Muscle of arm (tissue), 14 donors: Measurements from ENCODE around the gene ACTC1. TPM values are rescaled to one million over a fixed set of nuclear protein-coding genes. Genes with fewer than 3 reads are reported as not detected.
A peak's percentile ranks its signal among the peaks of the same experiment; 100 is the strongest.
"Not testable (repeated sequence)": the region's sequence is repeated elsewhere in the genome, so short reads cannot be mapped to it uniquely, and the experiment has no call there.

Experiments
- DNase-seq: peaks from one replicate; pipeline ENCODE4 v3.0.0-alpha.2; 2013
- long read RNA-seq, 11 donors: transcript quantifications; one replicate each; lab custom pipeline, GENCODE V29; 2026
- polyA plus RNA-seq, 12 donors: library from polyadenylated mRNA; unstranded; fragments of 120-200 nt; gene quantifications; one replicate each; pipeline ENCODE4 v1.2.1, GENCODE V29; 2013; ENCODE audit not compliant: insufficient read length in 12 of 12

The ACTC1 gene
- polyA plus RNA-seq, result over 10,000 TPM in 1 of 12 donors, 1,000 to 10,000 TPM in 11; 1,472 to 10,073 (median 8,823) TPM
- long read RNA-seq, donor 1, transcript ACTC1-201 (7 exons, 3,694 nt), result major isoform, 23 of 43 reads
- long read RNA-seq, donor 1, partial matches to known transcripts, result 20 of 43 reads
- long read RNA-seq, donor 1, other reads (novel, unspliced or antisense), result 0 of 43 reads
- long read RNA-seq, donor 2, transcript ACTC1-201 (7 exons, 3,694 nt), result major isoform, 3,896 of 9,178 reads
- long read RNA-seq, donor 2, transcript ACTC1-203 (2 exons, 696 nt), result minor isoform, 9 of 9,178 reads
- long read RNA-seq, donor 2, partial matches to known transcripts, result 5,159 of 9,178 reads
- long read RNA-seq, donor 2, other reads (novel, unspliced or antisense), result 114 of 9,178 reads
- long read RNA-seq, donor 3, transcript ACTC1-201 (7 exons, 3,694 nt), result major isoform, 1,535 of 3,550 reads
- long read RNA-seq, donor 3, transcript ACTC1-203 (2 exons, 696 nt), result minor isoform, 10 of 3,550 reads
- long read RNA-seq, donor 3, partial matches to known transcripts, result 1,944 of 3,550 reads
- long read RNA-seq, donor 3, other reads (novel, unspliced or antisense), result 58 of 3,550 reads
- long read RNA-seq, donor 4, transcript ACTC1-201 (7 exons, 3,694 nt), result major isoform, 1,331 of 2,539 reads
- long read RNA-seq, donor 4, partial matches to known transcripts, result 1,163 of 2,539 reads
- long read RNA-seq, donor 4, other reads (novel, unspliced or antisense), result 41 of 2,539 reads
- long read RNA-seq, donor 5, transcript ACTC1-201 (7 exons, 3,694 nt), result major isoform, 2,275 of 4,566 reads
- long read RNA-seq, donor 5, transcript ACTC1-203 (2 exons, 696 nt), result minor isoform, 25 of 4,566 reads
- long read RNA-seq, donor 5, partial matches to known transcripts, result 2,165 of 4,566 reads
- long read RNA-seq, donor 5, other reads (novel, unspliced or antisense), result 96 of 4,566 reads
- long read RNA-seq, donor 6, transcript ACTC1-203 (2 exons, 696 nt), result minor isoform, 16 of 2,798 reads
- long read RNA-seq, donor 6, transcript ACTC1-201 (7 exons, 3,694 nt), result major isoform, 1,274 of 2,798 reads
- long read RNA-seq, donor 6, partial matches to known transcripts, result 1,464 of 2,798 reads
- long read RNA-seq, donor 6, other reads (novel, unspliced or antisense), result 42 of 2,798 reads
- long read RNA-seq, donor 7, transcript ACTC1-203 (2 exons, 696 nt), result minor isoform, 5 of 2,339 reads
- long read RNA-seq, donor 7, transcript ACTC1-201 (7 exons, 3,694 nt), result major isoform, 1,288 of 2,339 reads
- long read RNA-seq, donor 7, partial matches to known transcripts, result 1,001 of 2,339 reads
- long read RNA-seq, donor 7, other reads (novel, unspliced or antisense), result 43 of 2,339 reads
- long read RNA-seq, donor 8, transcript ACTC1-201 (7 exons, 3,694 nt), result major isoform, 3,248 of 5,462 reads
- long read RNA-seq, donor 8, transcript ACTC1-203 (2 exons, 696 nt), result minor isoform, 24 of 5,462 reads
- long read RNA-seq, donor 8, partial matches to known transcripts, result 2,062 of 5,462 reads
- long read RNA-seq, donor 8, other reads (novel, unspliced or antisense), result 125 of 5,462 reads
- long read RNA-seq, donor 9, transcript ACTC1-201 (7 exons, 3,694 nt), result major isoform, 1,092 of 2,137 reads
- long read RNA-seq, donor 9, transcript ACTC1-203 (2 exons, 696 nt), result minor isoform, 8 of 2,137 reads
- long read RNA-seq, donor 9, partial matches to known transcripts, result 1,016 of 2,137 reads
- long read RNA-seq, donor 9, other reads (novel, unspliced or antisense), result 19 of 2,137 reads
- long read RNA-seq, donor 10, transcript ACTC1-201 (7 exons, 3,694 nt), result major isoform, 2,961 of 4,631 reads
- long read RNA-seq, donor 10, transcript ACTC1-203 (2 exons, 696 nt), result minor isoform, 16 of 4,631 reads
- long read RNA-seq, donor 10, partial matches to known transcripts, result 1,570 of 4,631 reads
- long read RNA-seq, donor 10, other reads (novel, unspliced or antisense), result 84 of 4,631 reads
- long read RNA-seq, donor 11, transcript ACTC1-201 (7 exons, 3,694 nt), result major isoform, 2,740 of 5,592 reads
- long read RNA-seq, donor 11, transcript ACTC1-203 (2 exons, 696 nt), result minor isoform, 5 of 5,592 reads
- long read RNA-seq, donor 11, partial matches to known transcripts, result 2,783 of 5,592 reads
- long read RNA-seq, donor 11, other reads (novel, unspliced or antisense), result 63 of 5,592 reads

GRCh38 chr15:34795267-34796081 is at the start of gene ACTC1:
TSS of gene ACTC1 (minus strand) at chr15:34795549. CDS start at chr15:34794808, 741 bp downstream.
- DNase-seq, result peak; percentile 46

GRCh38 chr15:34841262-34841725 is 45.9 kb upstream of the ACTC1 start:
- DNase-seq, result no peak

- no peak for DNase-seq
Measured at GRCh38 chr15:34838282-34838681, 42.9 kb upstream of the ACTC1 start.

GRCh38 chr15:34837246-34838016 is 42.1 kb upstream of the ACTC1 start:
- no peak for DNase-seq

- no peak for DNase-seq
Measured at GRCh38 chr15:34828145-34828911, 33.0 kb upstream of the ACTC1 start.

GRCh38 chr15:34821831-34822230 is 26.5 kb upstream of the ACTC1 start:
- DNase-seq, result no peak

GRCh38 chr15:34820110-34820509 is 24.8 kb upstream of the ACTC1 start:
- no peak for DNase-seq

GRCh38 chr15:34818526-34818925 is 23.2 kb upstream of the ACTC1 start:
- no peak for DNase-seq

- no peak for DNase-seq
Measured at GRCh38 chr15:34815836-34816235, 20.5 kb upstream of the ACTC1 start.

GRCh38 chr15:34813446-34814190 is 18.3 kb upstream of the ACTC1 start:
- DNase-seq, result no peak

GRCh38 chr15:34812868-34813365 is 17.6 kb upstream of the ACTC1 start:
- DNase-seq, result not testable (repeated sequence)

- no peak for DNase-seq
Measured at GRCh38 chr15:34812369-34812768, 17.0 kb upstream of the ACTC1 start.

GRCh38 chr15:34810443-34811129 is 15.2 kb upstream of the ACTC1 start:
- no peak for DNase-seq

GRCh38 chr15:34809186-34809585 is 13.8 kb upstream of the ACTC1 start:
- no peak for DNase-seq

- no peak for DNase-seq
Measured at GRCh38 chr15:34808016-34808415, 12.7 kb upstream of the ACTC1 start.

- not testable (repeated sequence) for DNase-seq
Measured at GRCh38 chr15:34807241-34807640, 11.9 kb upstream of the ACTC1 start.
